ENCODE measurements around the gene ABCC3. TPM values are rescaled to one million over a fixed set of nuclear protein-coding genes. Genes with fewer than 3 reads are reported as not detected.

Gene ABCC3
- total RNA-seq, 1 experiment from 2014 or later, result 66.2 TPM

- Histone ChIP-seq H3K27ac (ENCODE audit: low read depth, low read length) (peak overlapping the region; percentile 22; the same call in 1 of the 2 replicates), H3K36me3 (ENCODE audit: control insufficient read depth in 1 of 2, insufficient read depth in 2 of 2, low read length in 2 of 2) (peaks cover 46 to 54% of the 10 kb centered on the region in 2 experiments), H2AFZ (ENCODE audit: low read depth, low read length, poor library complexity, severe bottlenecking) (no peak overlapping the region), H3K9ac (ENCODE audit: low read length) (no peak overlapping the region), H3K4me2 (ENCODE audit: low read length) (peak overlapping the region; percentile 47), H3K4me3 (replicated peaks in 1 of 2; ENCODE audit: low read depth in 1 of 2, low read length in 2 of 2) (no peak overlapping the region), H4K20me1 (ENCODE audit: insufficient read depth) (no peaks in the 10 kb centered on the region; the same call in 1 of the 2 replicates), H3K9me2 (ENCODE audit: insufficient read depth) (no peaks in the 10 kb centered on the region), H3K27me3 (ENCODE audit: insufficient read depth, low read length) (no peaks in the 10 kb centered on the region), H3K4me1 (ENCODE audit: control insufficient read depth in 1 of 2, insufficient read depth in 2 of 2, low read length in 2 of 2) (peaks cover 4 to 28% of the 10 kb centered on the region in 2 experiments; a peak in 3 of 4 replicates), H3K9me3 (ENCODE audit: control insufficient read depth in 1 of 2, insufficient read depth in 1 of 2, low read depth in 1 of 2, low read length in 2 of 2) (no peaks in the 10 kb centered on the region), H3K79me2 (ENCODE audit: insufficient read depth, low read length) (peaks cover 46% of the 10 kb centered on the region)
- intact Hi-C loops (cut with micrococcal nuclease), result no loop called here
- peak; percentile 77 for ATAC-seq
- ChIA-PET RAD21 (ENCODE audit: low non-redundant PET in 1 of 2, low total read pairs in 2 of 2, uncharacterized antibody in 2 of 2, unreplicated experiment in 2 of 2) (no interaction called here), POLR2A (no interaction called here), CTCF (interaction anchor here (0.7 kb wide), 1 partner anchor 60 kb away, joined by 3 read pairs; no protein-coding TSS in a partner anchor)
- DNase-seq (ENCODE audit: low read depth, low spot score), result no peak
- TF ChIP-seq, protein P1, sequence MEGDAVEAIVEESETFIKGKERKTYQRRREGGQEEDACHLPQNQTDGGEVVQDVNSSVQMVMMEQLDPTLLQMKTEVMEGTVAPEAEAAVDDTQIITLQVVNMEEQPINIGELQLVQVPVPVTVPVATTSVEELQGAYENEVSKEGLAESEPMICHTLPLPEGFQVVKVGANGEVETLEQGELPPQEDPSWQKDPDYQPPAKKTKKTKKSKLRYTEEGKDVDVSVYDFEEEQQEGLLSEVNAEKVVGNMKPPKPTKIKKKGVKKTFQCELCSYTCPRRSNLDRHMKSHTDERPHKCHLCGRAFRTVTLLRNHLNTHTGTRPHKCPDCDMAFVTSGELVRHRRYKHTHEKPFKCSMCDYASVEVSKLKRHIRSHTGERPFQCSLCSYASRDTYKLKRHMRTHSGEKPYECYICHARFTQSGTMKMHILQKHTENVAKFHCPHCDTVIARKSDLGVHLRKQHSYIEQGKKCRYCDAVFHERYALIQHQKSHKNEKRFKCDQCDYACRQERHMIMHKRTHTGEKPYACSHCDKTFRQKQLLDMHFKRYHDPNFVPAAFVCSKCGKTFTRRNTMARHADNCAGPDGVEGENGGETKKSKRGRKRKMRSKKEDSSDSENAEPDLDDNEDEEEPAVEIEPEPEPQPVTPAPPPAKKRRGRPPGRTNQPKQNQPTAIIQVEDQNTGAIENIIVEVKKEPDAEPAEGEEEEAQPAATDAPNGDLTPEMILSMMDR (IDR thresholded peaks at IDR 0.05 in 2 of 3, conservative IDR thresholded peaks at IDR 0.05 in 1 of 3; ENCODE audit: borderline replicate concordance in 1 of 3, insufficient read depth in 1 of 3, low read depth in 2 of 3, low read length in 2 of 3), result no peak
- TF ChIP-seq RAD21 (IDR thresholded peaks at IDR 0.05; ENCODE audit: low read depth), result no peak
- TF ChIP-seq REST (IDR thresholded peaks at IDR 0.05; ENCODE audit: low read depth), result no peak
- no peak for TF ChIP-seq SP1 (IDR thresholded peaks at IDR 0.05; ENCODE audit: low read depth)
- no peak for TF ChIP-seq MAX (IDR thresholded peaks at IDR 0.05)
- no peak for TF ChIP-seq CBX3 (IDR thresholded peaks at IDR 0.05; ENCODE audit: low read depth)
- no peak for TF ChIP-seq FOSL1 (IDR thresholded peaks at IDR 0.05; ENCODE audit: low read depth)
- TF ChIP-seq ATF3 (IDR thresholded peaks at IDR 0.05), result no peak
- no peak for TF ChIP-seq ELF1 (IDR thresholded peaks at IDR 0.05; ENCODE audit: borderline replicate concordance, low read depth)
- TF ChIP-seq CEBPB (IDR thresholded peaks at IDR 0.05; ENCODE audit: low read depth), result no peak
- TF ChIP-seq EGR1 (IDR thresholded peaks at IDR 0.05; ENCODE audit: low read depth), result no peak
- no peak for TF ChIP-seq EZH2phosphoT487 (IDR thresholded peaks at IDR 0.05; ENCODE audit: borderline replicate concordance)
- TF ChIP-seq POLR2A (IDR thresholded peaks at IDR 0.05; ENCODE audit: borderline replicate concordance, extremely low read depth, insufficient read depth, insufficient read length), result no peak
- TF ChIP-seq SIN3A (IDR thresholded peaks at IDR 0.05; ENCODE audit: low read depth), result no peak
- BruUV-seq (replicated peaks), result no TSS peak
Observed at GRCh38 chr17:50699410-50699809, 64.7 kb downstream of the ABCC3 start.
